ENCODE data around the gene TLR10. TPM values are rescaled to one million over a fixed set of nuclear protein-coding genes. Genes with fewer than 3 reads are reported as not detected.

Gene TLR10
- total RNA-seq, 1 experiment from 2014 or later: 0.30 TPM

GRCh38 chr4:38743866-38744265 lies 38.9 kb downstream of the TLR10 start:
- TF ChIP-seq ZBTB33 (IDR thresholded peaks at IDR 0.05; ENCODE audit: extremely low read depth, insufficient replicate concordance, low read length) (no peak), REST (IDR thresholded peaks at IDR 0.05; ENCODE audit: low read depth) (no peak), CBX3 (IDR thresholded peaks at IDR 0.05; ENCODE audit: low read depth) (no peak), POLR2A (IDR thresholded peaks at IDR 0.05; ENCODE audit: borderline replicate concordance, extremely low read depth, insufficient read depth, insufficient read length) (no peak), CTCF (IDR thresholded peaks at IDR 0.05 in 2 of 3, conservative IDR thresholded peaks at IDR 0.05 in 1 of 3; ENCODE audit: borderline replicate concordance in 1 of 3, insufficient read depth in 1 of 3, low read depth in 2 of 3, low read length in 2 of 3) (no peak), SRF (IDR thresholded peaks at IDR 0.05; ENCODE audit: low read depth) (no peak), FOSL1 (IDR thresholded peaks at IDR 0.05; ENCODE audit: low read depth) (no peak), POLR2AphosphoS5 (IDR thresholded peaks at IDR 0.05; ENCODE audit: low read depth, low read length) (no peak), ELF1 (IDR thresholded peaks at IDR 0.05; ENCODE audit: borderline replicate concordance, low read depth) (no peak)
- no peaks in the 10 kb centered on the region; a peak in 1 of 4 replicates for H3K9me3 ChIP-seq (ENCODE audit: control insufficient read depth in 1 of 2, insufficient read depth in 1 of 2, low read depth in 1 of 2, low read length in 2 of 2)
- no peak overlapping the region for H3K27ac ChIP-seq (ENCODE audit: low read depth, low read length)
- H3K4me3 ChIP-seq (replicated peaks in 1 of 2; ENCODE audit: low read depth in 1 of 2, low read length in 2 of 2): no peak overlapping the region
- no peaks in the 10 kb centered on the region for H4K20me1 ChIP-seq (ENCODE audit: insufficient read depth)
- ChIA-PET CTCF (interaction anchor here (1.3 kb wide), 1 partner anchor 564 kb away, joined by 3 read pairs; no protein-coding TSS in a partner anchor), RAD21 (ENCODE audit: low non-redundant PET in 1 of 2, low total read pairs in 2 of 2, uncharacterized antibody in 2 of 2, unreplicated experiment in 2 of 2) (interaction anchor here in 1 of 2 experiments (0.7 kb wide), 1 partner anchor 52 kb away, joined by 3 read pairs; no protein-coding TSS in a partner anchor), POLR2A (no interaction called here)
- H3K27me3 ChIP-seq (ENCODE audit: insufficient read depth, low read length): no peaks in the 10 kb centered on the region
- ATAC-seq: no peak
- no peaks in the 10 kb centered on the region for H3K79me2 ChIP-seq (ENCODE audit: insufficient read depth, low read length)
- intact Hi-C loops (cut with micrococcal nuclease): no loop called here
- no peak overlapping the region for H3K9ac ChIP-seq (ENCODE audit: low read length)
- no peaks in the 10 kb centered on the region for H3K9me2 ChIP-seq (ENCODE audit: insufficient read depth)
- H3K4me1 ChIP-seq (ENCODE audit: control insufficient read depth in 1 of 2, insufficient read depth in 2 of 2, low read length in 2 of 2): no peaks in the 10 kb centered on the region
- no peak overlapping the region for H3K4me2 ChIP-seq (ENCODE audit: low read length)
- H2AFZ ChIP-seq (ENCODE audit: low read depth, low read length, poor library complexity, severe bottlenecking): no peak overlapping the region
- BruUV-seq (replicated peaks): no TSS peak
- no peak for DNase-seq (ENCODE audit: low read depth, low spot score)
- H3K36me3 ChIP-seq (ENCODE audit: control insufficient read depth in 1 of 2, insufficient read depth in 2 of 2, low read length in 2 of 2): no peaks in the 10 kb centered on the region
